Left lung (tissue), 10 donors: ENCODE data around the gene KIF26B. TPM values are rescaled to one million over a fixed set of nuclear protein-coding genes. Genes with fewer than 3 reads are reported as not detected.

ENCODE experiments used
- ATAC-seq: fragments of 200-7000 bp; cut with Tn5 transposase; one replicate; pipeline ENCODE4 v1.9.1; 2020; ENCODE audit warnings: moderate library complexity
- DNase-seq, 4 donors: peaks; one replicate each; pipeline ENCODE4 v3.0.0-alpha.2; 2013 to 2020
- H3K27ac ChIP-seq, 2 donors: fragments of 200-600 bp; sonication (generic) in 1 of 2; one replicate each; pipeline versions ENCODE4 v1.5.0 to v1.8.0; 2020 to 2021
- H3K27me3 ChIP-seq, 2 donors: fragments of 200-600 bp; sonication (generic) in 1 of 2; one replicate each; pipeline versions ENCODE4 v1.5.0 to v1.8.0; 2020 to 2021
- H3K36me3 ChIP-seq, 2 donors: fragments of 200-600 bp; sonication (generic) in 1 of 2; one replicate each; pipeline versions ENCODE4 v1.5.0 to v1.8.0; 2020 to 2021
- H3K4me1 ChIP-seq, 2 donors: fragments of 200-600 bp; one replicate each; pipeline ENCODE4 v1.8.0; 2021
- H3K4me3 ChIP-seq, 2 donors: fragments of 200-600 bp; sonication (generic) in 1 of 2; one replicate each; pipeline versions ENCODE4 v1.5.0 to v1.8.0; 2020 to 2021; ENCODE audit warnings: mild to moderate bottlenecking in 1 of 2
- H3K9me3 ChIP-seq, 2 donors: fragments of 200-600 bp; sonication (generic) in 1 of 2; one replicate each; pipeline versions ENCODE4 v1.5.0 to v1.8.0; 2020 to 2021
- CTCF ChIP-seq, 2 donors: fragments of 200-600 bp; sonication (generic) in 1 of 2; IDR thresholded peaks; one replicate each; pipeline versions ENCODE4 v1.5.0 to v1.8.0; 2021; ENCODE audit warnings: antibody characterized with exemption in 2 of 2
- intact Hi-C, 2 donors: fragments of 100-400 bp; cut with DNase I; formaldehyde crosslinking; loops; one replicate each; pipeline versions ENCODE4 v1.11.2 to v1.14.2; 2022
- polyA plus RNA-seq, 6 donors: library from polyadenylated mRNA; unstranded; fragments of 120-200 nt; gene quantifications; one replicate each; pipeline ENCODE4 v1.2.1, GENCODE V29; 2013; ENCODE audit not compliant: insufficient read length in 6 of 6
- total RNA-seq, 2 donors: library from RNA; stranded (reverse); fragmentation: NEBNext Ultra II Directional; extraction: Animal tissue kit (Norgen Biotek cat#: 25700); gene quantifications; one replicate each; pipeline ENCODE4 v1.2.1, GENCODE V29; 2021
- donor health status: DM: no; HTN: yes; CAD: no.
- donor health status: DM: no; HTN: no; CAD: no.

The KIF26B gene
- total and polyA plus RNA-seq, 8 donors, result 3.9 to 28.3 (median 6.5) TPM

GRCh38 chr1:245530937-245531336, 376.2 kb downstream of the KIF26B start:
- ATAC-seq, result no peak
- no peaks in the 10 kb centered on the region for H3K36me3 ChIP-seq
- no peak for TF ChIP-seq CTCF (IDR thresholded peaks at IDR 0.05)
- H3K27me3 ChIP-seq, result no peaks in the 10 kb centered on the region
- no peak overlapping the region for H3K4me3 ChIP-seq
- DNase-seq, result no peak
- H3K9me3 ChIP-seq, result no peaks in the 10 kb centered on the region
- intact Hi-C loops, result no loop called here
- no peaks in the 10 kb centered on the region for H3K4me1 ChIP-seq
- no peak overlapping the region for H3K27ac ChIP-seq

- intact Hi-C loops, result no loop called here
- no peak overlapping the region for H3K27ac ChIP-seq
- ATAC-seq, result no peak
Observed at GRCh38 chr1:245537992-245538391, 383.2 kb downstream of the KIF26B start.

DNA sequence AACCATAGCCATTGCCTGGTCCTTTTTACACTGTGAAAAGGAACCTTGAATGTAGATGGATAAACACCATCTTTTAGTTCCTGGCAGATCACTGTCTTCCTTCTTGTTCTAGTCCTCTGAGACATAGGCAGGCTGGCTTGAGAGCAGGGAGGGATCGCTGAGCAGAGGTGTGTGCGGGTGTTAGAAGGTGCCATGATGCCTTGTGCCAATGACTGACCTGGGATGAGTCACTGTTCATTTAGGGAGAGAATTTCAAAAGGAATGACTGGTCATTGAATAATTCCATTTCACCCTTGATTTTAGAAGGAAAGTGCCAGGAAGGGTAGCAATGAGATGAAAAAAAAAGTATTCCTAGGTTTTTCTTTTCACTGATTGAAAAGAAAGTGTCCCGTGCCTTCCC, 383.9 kb downstream of the KIF26B start:
- no peak for TF ChIP-seq CTCF (IDR thresholded peaks at IDR 0.05)
- ATAC-seq, result no peak
- Histone ChIP-seq H3K27me3 (no peaks in the 10 kb centered on the region), H3K27ac (no peak overlapping the region), H3K36me3 (no peaks in the 10 kb centered on the region), H3K4me1 (no peaks in the 10 kb centered on the region), H3K4me3 (no peak overlapping the region), H3K9me3 (no peaks in the 10 kb centered on the region)
- intact Hi-C loops, result no loop called here
- no peak for DNase-seq

More at GRCh38 chr1:245537992-245538391, 383.2 kb downstream of the KIF26B start:
- Histone ChIP-seq H3K4me3 (no peak overlapping the region), H3K36me3 (no peaks in the 10 kb centered on the region), H3K27me3 (no peaks in the 10 kb centered on the region), H3K4me1 (no peaks in the 10 kb centered on the region), H3K9me3 (no peaks in the 10 kb centered on the region)
- no peak for TF ChIP-seq CTCF (IDR thresholded peaks at IDR 0.05)
- DNase-seq, result no peak

GRCh38 chr1:245541369-245541768, 386.6 kb downstream of the KIF26B start:
- no peaks in the 10 kb centered on the region for H3K9me3 ChIP-seq
- no peak for DNase-seq
- no peaks in the 10 kb centered on the region for H3K4me1 ChIP-seq
- intact Hi-C loops, result no loop called here
- no peaks in the 10 kb centered on the region for H3K27me3 ChIP-seq
- H3K27ac ChIP-seq, result no peak overlapping the region
- no peak for TF ChIP-seq CTCF (IDR thresholded peaks at IDR 0.05)
- no peak overlapping the region for H3K4me3 ChIP-seq
- H3K36me3 ChIP-seq, result no peaks in the 10 kb centered on the region
- ATAC-seq, result no peak

DNA sequence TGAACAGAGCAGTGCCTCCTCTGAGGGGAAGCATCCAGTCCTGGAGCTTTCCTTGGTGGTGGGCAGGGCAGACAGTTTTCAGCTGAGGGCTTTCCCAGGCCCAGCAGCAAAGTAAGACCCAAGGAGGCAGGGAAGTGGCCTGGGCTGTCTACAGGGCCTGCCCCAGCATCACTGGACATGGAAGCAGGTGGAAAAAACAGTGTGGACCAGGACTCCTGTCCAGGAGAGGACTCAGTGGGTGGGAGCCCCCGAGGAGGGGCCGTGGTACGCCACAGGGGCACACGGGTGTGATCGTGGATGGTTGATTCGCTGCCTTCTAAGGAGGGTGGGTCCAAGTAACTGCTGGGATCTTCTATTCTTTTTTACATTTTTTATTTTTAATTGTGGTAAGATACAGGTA, 387.6 kb downstream of the KIF26B start:
- no peak for DNase-seq
- Histone ChIP-seq H3K27ac (no peak overlapping the region), H3K4me1 (no peaks in the 10 kb centered on the region), H3K9me3 (no peaks in the 10 kb centered on the region), H3K27me3 (no peaks in the 10 kb centered on the region), H3K36me3 (no peaks in the 10 kb centered on the region), H3K4me3 (no peak overlapping the region)
- no peak for ATAC-seq
- no peak for TF ChIP-seq CTCF (IDR thresholded peaks at IDR 0.05)
- intact Hi-C loops, result no loop called here
